Measurements from ENCODE around the gene GRIFIN.
"Not testable (repeated sequence)": the region's sequence is repeated elsewhere in the genome, so short reads cannot be mapped to it uniquely, and the experiment has no call there.

The GRIFIN gene

GRCh38 chr7:2477447-2478398 is 1.5 kb upstream of the GRIFIN start:
- peak; percentile 51 for DNase-seq

- DNase-seq, result no peak
Measured at GRCh38 chr7:2476776-2477446, 713 bp upstream of the GRIFIN start.

- no peak for DNase-seq
Measured at GRCh38 chr7:2475678-2476015, 551 bp downstream of the GRIFIN start.

GRCh38 chr7:2474813-2475677 is 1.2 kb downstream of the GRIFIN start:
- no peak for DNase-seq

- DNase-seq, result no peak
Measured at GRCh38 chr7:2474224-2474623, 2.0 kb downstream of the GRIFIN start.

GRCh38 chr7:2473496-2474180 is 2.6 kb downstream of the GRIFIN start:
- DNase-seq, result no peak

GRCh38 chr7:2472739-2473138 is 3.5 kb downstream of the GRIFIN start:
- DNase-seq, result no peak

GRCh38 chr7:2471396-2471795 is 4.8 kb downstream of the GRIFIN start:
- no peak for DNase-seq

- DNase-seq, result no peak
Measured at GRCh38 chr7:2471022-2471329, 5.2 kb downstream of the GRIFIN start.

GRCh38 chr7:2470204-2471021 is 5.8 kb downstream of the GRIFIN start:
- no peak for DNase-seq

- not testable (repeated sequence) for DNase-seq
Measured at GRCh38 chr7:2469460-2470203, 6.6 kb downstream of the GRIFIN start.

- no peak for DNase-seq
Measured at GRCh38 chr7:2468227-2468626, 8.0 kb downstream of the GRIFIN start.

- DNase-seq, result no peak
Measured at GRCh38 chr7:2466675-2467074, 9.5 kb downstream of the GRIFIN start.

GRCh38 chr7:2465928-2466327 is 10.3 kb downstream of the GRIFIN start:
- no peak for DNase-seq

GRCh38 chr7:2462731-2463130 is 13.5 kb downstream of the GRIFIN start:
- DNase-seq, result no peak

- DNase-seq, result no peak
Measured at GRCh38 chr7:2461268-2462026, 14.8 kb downstream of the GRIFIN start.

GRCh38 chr7:2460641-2461040 is 15.6 kb downstream of the GRIFIN start:
- DNase-seq, result no peak

- no peak for DNase-seq
Measured at GRCh38 chr7:2460188-2460587, 16.0 kb downstream of the GRIFIN start.

- DNase-seq, result no peak
Measured at GRCh38 chr7:2459674-2460073, 16.5 kb downstream of the GRIFIN start.

- not testable (repeated sequence) for DNase-seq
Measured at GRCh38 chr7:2453849-2454248, 22.3 kb downstream of the GRIFIN start.

Data from CD4-positive, alpha-beta T cell treated with Interleukin-4 for 4 hours (primary cell).